ENCODE data around the gene HBA2. TPM values are rescaled to one million over a fixed set of nuclear protein-coding genes. Genes with fewer than 3 reads are reported as not detected.
A peak's percentile ranks its signal among the peaks of the same experiment; 100 is the strongest.

HBA2 gene
- total and polyA plus RNA-seq, 9 of the 15 experiments (the other 6 are each of a cell fraction or from before 2014, with no cell fraction given), result 40.4 to 853 (median 286) TPM

GRCh38 chr16:180101-180675 lies 7.5 kb downstream of the HBA2 start, which contains the start of gene HBQ1 (continued):
- TF ChIP-seq KLF1 (tag; IDR thresholded peaks at IDR 0.05), result 0 out of 2 replicates have a peak, but pooled peaks have one; percentile 29
- TF ChIP-seq ZEB2 (IDR thresholded peaks at IDR 0.05), result no peak
- no peak for TF ChIP-seq PTRF (tag; IDR thresholded peaks at IDR 0.05)
- no peak for TF ChIP-seq TCF15 (CRISPR knock-in tag; IDR thresholded peaks at IDR 0.05)
- no peak for TF ChIP-seq TCF7 (IDR thresholded peaks at IDR 0.05; ENCODE audit: borderline replicate concordance)
- TF ChIP-seq USF2 (CRISPR knock-in tag; IDR thresholded peaks at IDR 0.05), result no peak
- no peak for TF ChIP-seq ZFP91 (CRISPR knock-in tag; IDR thresholded peaks at IDR 0.05)
- TF ChIP-seq CC2D1A (IDR thresholded peaks at IDR 0.05), result peak; percentile 26; the same call in 1 of the 2 replicates
- TF ChIP-seq NONO (IDR thresholded peaks at IDR 0.05; ENCODE audit: low read depth in 2 of 2, low read length in 1 of 2), result peak in 1 of 2 experiments; percentile 58; a peak in 2 of 4 replicates
- no peak for TF ChIP-seq ZNF707 (CRISPR knock-in tag; conservative IDR thresholded peaks at IDR 0.05)
- TF ChIP-seq ATF4 (CRISPR knock-in tag; IDR thresholded peaks at IDR 0.05), result no peak
- peak; percentile 37 for TF ChIP-seq TBP (optimal IDR thresholded peaks at IDR 0.05; ENCODE audit: low read depth, low read length)
- TF ChIP-seq SRSF9 (IDR thresholded peaks at IDR 0.05; ENCODE audit: borderline replicate concordance, low read depth, low read length), result no peak
- no peak for TF ChIP-seq ZNF778 (CRISPR knock-in tag; IDR thresholded peaks at IDR 0.05)
- TF ChIP-seq GABPA (tag; conservative IDR thresholded peaks at IDR 0.05; ENCODE audit: low read depth), result no peak
- peak; percentile 28; the same call in 1 of the 2 replicates for TF ChIP-seq HCFC1 (IDR thresholded peaks at IDR 0.05; ENCODE audit: low read depth, low read length)
- TF ChIP-seq CEBPB (tag; IDR thresholded peaks at IDR 0.05), result no peak
- peak in 1 of 2 experiments; percentile 23; a peak in 1 of 4 replicates for TF ChIP-seq ZNF639 (CRISPR knock-in tag; conservative IDR thresholded peaks at IDR 0.05 in 1 of 2, IDR thresholded peaks at IDR 0.05 in 1 of 2)
- TF ChIP-seq ELF2 (CRISPR knock-in tag; IDR thresholded peaks at IDR 0.05), result no peak
- peak in 1 of 2 experiments; percentile 58; a peak in 2 of 4 replicates for TF ChIP-seq UBTF (IDR thresholded peaks at IDR 0.05; ENCODE audit: borderline replicate concordance in 1 of 2, low read depth in 2 of 2, low read length in 2 of 2)
- TF ChIP-seq TCF7L2 (IDR thresholded peaks at IDR 0.05; ENCODE audit: low read depth, low read length), result no peak
